Endothelial cell of umbilical vein (primary cell): Measurements from ENCODE around the gene SLC4A5. TPM values are rescaled to one million over a fixed set of nuclear protein-coding genes. Genes with fewer than 3 reads are reported as not detected.

ENCODE experiments used
- BruUV-seq: library from RNA; stranded (reverse); fragments of 400-500 nt; replicated peaks from 2 replicates; lab custom pipeline; 2021; lab: Mats Ljungman, UMichigan
- CTCF ChIA-PET: fragments of 300-600, 350-600 bp; sonication (Branson Sonifier 250); formaldehyde crosslinking; loops from one replicate; lab custom pipeline; 2021; ENCODE audit warnings: antibody characterized with exemption, inconsistent platforms; lab: Charles Lee
- POLR2A ChIA-PET: fragments of 300-600, 350-600 bp; sonication (Branson Sonifier 250); formaldehyde crosslinking; loops from one replicate; lab custom pipeline; 2021; ENCODE audit warnings: antibody characterized with exemption, inconsistent platforms; lab: Charles Lee
- DNase-seq: peaks from one replicate; pipeline ENCODE4 v3.0.0-alpha.2; 2011; ENCODE audit warnings: low read depth, low spot score
- FAIRE-seq: peaks from 2 replicates; lab custom pipeline; 2011; peaks lifted over from hg19 to GRCh38; lab: Jason Lieb, UNC
- H2AFZ ChIP-seq: 2 replicates; pipeline ENCODE4 v1.6.0; 2012; ENCODE audit warnings: low read depth, low read length, control low read depth, inconsistent platforms
- H3K27ac ChIP-seq: 2 replicates; pipeline ENCODE4 v1.5.1; 2011; ENCODE audit warnings: low read depth, mild to moderate bottlenecking, control low read depth, low read length, moderate library complexity; ENCODE audit not compliant: insufficient read depth
- H3K27me3 ChIP-seq, 2 experiments: 2 replicates each; pipeline versions ENCODE4 v1.6.0 to v1.6.1; 2011; ENCODE audit warnings: low read length in 2 of 2, mixed read lengths in 1 of 2; ENCODE audit not compliant: control insufficient read depth in 2 of 2, insufficient read depth in 2 of 2
- H3K36me3 ChIP-seq, 2 experiments: 2 replicates in 1 of 2; 3 replicates in 1 of 2; pipeline ENCODE4 v1.5.1; 2011; ENCODE audit warnings: low read length in 2 of 2, mild to moderate bottlenecking in 1 of 2, moderate library complexity in 1 of 2; ENCODE audit not compliant: control insufficient read depth in 2 of 2, insufficient read depth in 2 of 2; ENCODE audit errors: extremely low read depth in 1 of 2
- H3K4me1 ChIP-seq: 3 replicates; pipeline ENCODE4 v1.5.1; 2011; ENCODE audit warnings: mild to moderate bottlenecking, low read length; ENCODE audit not compliant: control insufficient read depth, insufficient read depth; ENCODE audit errors: extremely low read depth
- H3K4me2 ChIP-seq: 2 replicates; pipeline ENCODE4 v1.6.1; 2011; ENCODE audit warnings: low read length, control low read depth, mixed read lengths; ENCODE audit not compliant: insufficient read depth
- H3K4me3 ChIP-seq, 3 experiments: fragments of 200-600 bp in 1 of 3; sonication (generic), shearing (Covaris generic) in 1 of 3; replicated peaks in 1 of 3; 2 replicates each; pipeline ENCODE4 v1.5.1; 2011 to 2016; ENCODE audit warnings: control low read depth in 3 of 3, low read length in 3 of 3, mild to moderate bottlenecking in 2 of 3, inconsistent platforms in 1 of 3, low read depth in 1 of 3, moderate library complexity in 1 of 3; ENCODE audit not compliant: insufficient read depth in 1 of 3
- H3K79me2 ChIP-seq: 2 replicates; pipeline ENCODE4 v1.6.0; 2012; ENCODE audit warnings: low read length, inconsistent platforms; ENCODE audit not compliant: control insufficient read depth, insufficient read depth
- H3K9ac ChIP-seq: replicated peaks from 2 replicates; pipeline ENCODE3; 2011; ENCODE audit warnings: low read length, control low read depth; ENCODE audit not compliant: insufficient read depth; ENCODE audit errors: extremely low read depth
- H3K9me1 ChIP-seq: replicated peaks from 3 replicates; pipeline ENCODE4 v1.6.0; 2011; ENCODE audit warnings: mild to moderate bottlenecking, low read length; ENCODE audit not compliant: control insufficient read depth, insufficient read depth; ENCODE audit errors: extremely low read depth
- H3K9me3 ChIP-seq: replicated peaks from 2 replicates; pipeline ENCODE4 v1.5.1; 2012; ENCODE audit warnings: low read length, inconsistent platforms; ENCODE audit not compliant: control insufficient read depth, insufficient read depth
- H4K20me1 ChIP-seq: replicated peaks from 2 replicates; pipeline ENCODE3; 2011; ENCODE audit warnings: mild to moderate bottlenecking, low read length; ENCODE audit not compliant: control insufficient read depth, insufficient read depth; ENCODE audit errors: extremely low read depth
- CTCF ChIP-seq, 2 donors: IDR thresholded peaks; 1 replicate in 1 of 2; 2 replicates in 1 of 2; pipeline ENCODE4 v1.5.1; 2011; ENCODE audit warnings: low read length in 2 of 2, mild to moderate bottlenecking in 2 of 2, moderate library complexity in 2 of 2, control low read depth in 1 of 2, inconsistent platforms in 1 of 2, low read depth in 1 of 2; ENCODE audit not compliant: insufficient read depth in 1 of 2; ENCODE audit errors: extremely low read depth in 1 of 2
- EZH2 ChIP-seq: IDR thresholded peaks from 2 replicates; pipeline ENCODE4 v1.6.1; 2012; ENCODE audit warnings: borderline replicate concordance, low read depth, mild to moderate bottlenecking, moderate library complexity, low read length, inconsistent platforms; ENCODE audit not compliant: severe bottlenecking
- FOS ChIP-seq: IDR thresholded peaks from 2 replicates; pipeline ENCODE4 v1.6.1; 2011; ENCODE audit warnings: mild to moderate bottlenecking, low read length, moderate library complexity, borderline replicate concordance; ENCODE audit not compliant: insufficient read depth
- GATA2 ChIP-seq: IDR thresholded peaks from 2 replicates; pipeline ENCODE4 v1.7.0; 2011; ENCODE audit warnings: low read depth, mild to moderate bottlenecking, moderate library complexity, mixed read lengths, low read length; ENCODE audit not compliant: insufficient read length, insufficient read depth
- JUN ChIP-seq: IDR thresholded peaks from 2 replicates; pipeline ENCODE4 v1.6.1; 2011; ENCODE audit warnings: borderline replicate concordance, low read depth; ENCODE audit not compliant: insufficient read length, insufficient read depth
- MAX ChIP-seq: IDR thresholded peaks from 2 replicates; pipeline ENCODE4 v1.6.1; 2011; ENCODE audit not compliant: insufficient read depth, insufficient read length
- MYC ChIP-seq: IDR thresholded peaks from one replicate; pipeline ENCODE4 v1.6.1; 2011; ENCODE audit warnings: mild to moderate bottlenecking, low read depth, low read length
- POLR2A ChIP-seq: IDR thresholded peaks from 2 replicates; pipeline ENCODE4 v1.6.1; 2012; ENCODE audit warnings: low read depth, mild to moderate bottlenecking, control low read depth, low read length
- POLR2AphosphoS5 ChIP-seq: IDR thresholded peaks from 2 replicates; pipeline ENCODE4 v1.6.1; 2012; ENCODE audit warnings: low read depth, mild to moderate bottlenecking, control low read depth, low read length, moderate library complexity; ENCODE audit not compliant: insufficient read depth
- dilution Hi-C: fragments of 300-500 bp; cut with MboI; formaldehyde crosslinking; loops from one replicate; pipeline ENCODE4 v1.15.0; 2019; ENCODE audit warnings: low sequenced_read_pairs; ENCODE audit not compliant: extremely low pct_ligation_motif_present
- intact Hi-C: fragments of 100-400 bp; cut with micrococcal nuclease; formaldehyde crosslinking; loops from one replicate; pipeline ENCODE4 v1.10.0; 2022
- polyA plus RNA-seq, 4 experiments: library from polyadenylated mRNA; depleted of rRNA in 3 of 4; stranded (reverse) in 3 of 4; unstranded in 1 of 4; fragments of >200 nt; gene quantifications; 2 replicates each; pipeline versions ENCODE4 v1.2.1 to v1.2.3, GENCODE V29; 2011 to 2012; ENCODE audit warnings: missing spikeins in 1 of 4
- total RNA-seq: library from RNA; stranded (reverse); gene quantifications from 2 replicates; pipeline ENCODE4 v1.2.3, GENCODE V29; 2021

The SLC4A5 gene
- total and polyA plus RNA-seq, 2 donors (not counting 3 experiments of a cell fraction or from before 2014, with no cell fraction given) = 0.12 to 0.97 TPM

GRCh38 chr2:74205596-74205995, 137.6 kb downstream of the SLC4A5 start:
- no peak overlapping the region for H3K4me2 ChIP-seq
- dilution Hi-C loops = no loop called here
- H4K20me1 ChIP-seq = no peaks in the 10 kb centered on the region
- CTCF ChIA-PET = interaction anchor here (0.9 to 1.9 kb wide), 5 partner anchors 9 to 381 kb away, joined by 3 to 6 read pairs (median 3); no protein-coding TSS in a partner anchor
- no peaks in the 10 kb centered on the region for H3K27me3 ChIP-seq
- peaks cover 17% of the 10 kb centered on the region for H3K4me1 ChIP-seq
- no peaks in the 10 kb centered on the region for H3K9me3 ChIP-seq
- POLR2A ChIA-PET = interaction anchor here (0.7 kb wide), 1 partner anchor 27 kb away, joined by 6 read pairs; the partner anchor contains the start of gene MOB1A
- H3K9ac ChIP-seq = no peak overlapping the region
- H2AFZ ChIP-seq = no peak overlapping the region
- peaks cover 72% of the 10 kb centered on the region for H3K79me2 ChIP-seq
- TF ChIP-seq EZH2 (no peak), JUN (no peak), GATA2 (no peak)
- H3K36me3 ChIP-seq = peaks cover 2 to 16% of the 10 kb centered on the region in 2 experiments
- H3K4me3 ChIP-seq = no peak overlapping the region
- H3K9me1 ChIP-seq = no peaks in the 10 kb centered on the region
- DNase-seq (no peak), FAIRE-seq (no peak)
- no TSS peak for BruUV-seq
- peak overlapping the region; percentile 85 for H3K27ac ChIP-seq
- intact Hi-C loops = no loop called here

DNA sequence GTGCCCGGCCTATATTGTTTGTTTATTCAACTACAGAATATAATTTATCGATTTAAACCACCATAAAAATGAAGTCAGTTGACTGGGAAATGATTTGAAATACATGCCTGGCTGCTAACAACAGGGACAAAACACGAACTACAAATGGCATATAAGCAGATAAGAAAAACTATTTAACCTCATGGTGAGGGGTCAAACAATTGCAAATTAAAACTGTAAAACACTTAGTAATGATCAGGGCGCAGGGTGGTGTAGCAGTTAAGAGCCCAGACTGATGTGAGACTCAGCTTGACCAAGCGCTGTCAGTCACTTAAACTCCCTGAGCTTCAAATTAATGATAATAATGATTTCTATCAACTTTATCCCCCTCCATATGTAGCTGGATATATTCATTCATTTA, 138.1 kb downstream of the SLC4A5 start:
- no peaks in the 10 kb centered on the region for H3K9me1 ChIP-seq
- BruUV-seq = no TSS peak
- peaks cover 76% of the 10 kb centered on the region for H3K79me2 ChIP-seq
- no peaks in the 10 kb centered on the region for H3K9me3 ChIP-seq
- peaks cover 2 to 15% of the 10 kb centered on the region in 2 experiments for H3K36me3 ChIP-seq
- H3K4me2 ChIP-seq = no peak overlapping the region
- intact Hi-C loops (no loop called here), dilution Hi-C loops (no loop called here)
- no peaks in the 10 kb centered on the region for H3K27me3 ChIP-seq
- ChIA-PET POLR2A (no interaction called here), CTCF (interaction anchor here (1.2 to 1.9 kb wide), 2 partner anchors 11 to 381 kb away, joined by 3 to 5 read pairs; no protein-coding TSS in a partner anchor)
- H3K4me1 ChIP-seq = peaks cover 22% of the 10 kb centered on the region
- H3K9ac ChIP-seq = no peak overlapping the region
- DNase-seq = no peak
- no peak overlapping the region for H2AFZ ChIP-seq
- H3K4me3 ChIP-seq = no peak overlapping the region
- no peaks in the 10 kb centered on the region for H4K20me1 ChIP-seq
- FAIRE-seq = no peak
- TF ChIP-seq EZH2 (no peak), MAX (no peak), FOS (no peak), POLR2A (no peak), JUN (no peak), MYC (no peak), CTCF (IDR thresholded peaks at IDR 0.05; ENCODE audit: extremely low read depth in 1 of 2, insufficient read depth in 1 of 2, low read depth in 1 of 2, low read length in 2 of 2) (no peak), POLR2AphosphoS5 (no peak), GATA2 (no peak)
- H3K27ac ChIP-seq = no peak overlapping the region
